Heart right ventricle (tissue), 16 donors: ENCODE data around the gene GTF2IRD1. TPM values are rescaled to one million over a fixed set of nuclear protein-coding genes. Genes with fewer than 3 reads are reported as not detected.
"Not testable (repeated sequence)": the region's sequence is repeated elsewhere in the genome, so short reads cannot be mapped to it uniquely, and the experiment has no call there.

ENCODE experiments used
- ATAC-seq, 8 donors: fragments of 200-7000 bp; cut with Tn5 transposase; one replicate each; pipeline ENCODE4 v1.9.1; 2020; ENCODE audit warnings: mild to moderate bottlenecking in 8 of 8, moderate library complexity in 8 of 8, moderate number of reproducible peaks in 1 of 8
- DNase-seq, 2 donors: peaks; one replicate each; pipeline ENCODE4 v3.0.0-alpha.2; 2020
- H3K27ac ChIP-seq, 10 donors: fragments of 200-600 bp; sonication (generic) in 2 of 10; one replicate each; pipeline versions ENCODE4 v1.5.0 to v1.8.0; 2020 to 2022; ENCODE audit warnings: mild to moderate bottlenecking in 3 of 10
- H3K27me3 ChIP-seq, 7 donors: fragments of 200-600 bp; one replicate each; pipeline ENCODE4 v1.8.0; 2021 to 2022; ENCODE audit warnings: mild to moderate bottlenecking in 2 of 7
- H3K36me3 ChIP-seq, 9 donors: fragments of 200-600 bp; sonication (generic) in 1 of 9; one replicate each; pipeline versions ENCODE4 v1.5.0 to v1.8.0; 2020 to 2022; ENCODE audit warnings: mild to moderate bottlenecking in 2 of 9
- H3K4me1 ChIP-seq, 9 donors: fragments of 200-600 bp; sonication (generic) in 1 of 9; one replicate each; pipeline versions ENCODE4 v1.5.0 to v1.8.0; 2020 to 2022; ENCODE audit warnings: mild to moderate bottlenecking in 4 of 9
- H3K4me3 ChIP-seq, 10 donors: fragments of 200-600 bp; sonication (generic) in 2 of 10; one replicate each; pipeline versions ENCODE4 v1.5.0 to v1.8.0; 2020 to 2022; ENCODE audit warnings: mild to moderate bottlenecking in 7 of 10, moderate library complexity in 2 of 10
- H3K9me3 ChIP-seq, 11 donors: fragments of 200-600 bp in 10 of 11; sonication (generic) in 2 of 11; one replicate each; pipeline versions ENCODE4 v1.5.0 to v1.8.0; 2013 to 2022; ENCODE audit warnings: mild to moderate bottlenecking in 2 of 11, control low read depth in 1 of 11, moderate library complexity in 1 of 11
- WGBS, 2 donors: extraction: QIAGEN DNeasy Blood & Tissue Kit; methylation state at CpG; one replicate each; pipeline ENCODE4 v1.1.7; 2013; ENCODE audit warnings: inconsistent platforms in 1 of 2; 5-methylcytosine and 5-hydroxymethylcytosine counted together
- intact Hi-C, 10 donors: fragments of 100-400 bp; cut with DNase I; formaldehyde crosslinking; loops; one replicate each; pipeline versions ENCODE4 v1.11.1 to v1.14.2; 2022
- polyA plus RNA-seq, 2 donors: library from polyadenylated mRNA; stranded (reverse); fragments of 200-250 nt; gene quantifications; one replicate each; pipeline ENCODE4 v1.2.3, GENCODE V29; 2013
- total RNA-seq, 10 donors: library from RNA; stranded (reverse); fragmentation: NEBNext Ultra II Directional in 3 of 10; extraction: Animal tissue kit (Norgen Biotek cat#: 25700) in 3 of 10; gene quantifications; one replicate each; pipeline versions ENCODE4 v1.2.1 to v1.2.4, GENCODE V29; 2021 to 2023
- TF ChIP-seq, protein P1 (sequence below), 9 donors: fragments of 200-600 bp; sonication (generic) in 2 of 9; IDR thresholded peaks; one replicate each; pipeline versions ENCODE4 v1.5.0 to v1.8.0; 2021 to 2022; ENCODE audit warnings: antibody characterized with exemption in 9 of 9, mild to moderate bottlenecking in 5 of 9, moderate library complexity in 1 of 9
- donor health status: Arrhythmogenic right ventricular cardiomyopathy.
- donor health status: ischemic (EF 13 %, LVEDD 7.1; RV severe dilation, severe dysfunction).
- donor health status: healthy with polysubstance abuse.
- donor health status: DM: no; HTN: yes; CAD: no.
- donor health status: DM: no; HTN: no; CAD: no.
- donor health status: ischemic (EF 25% LVEDD 6.9; RV normal size, moderate dysfunction).
- donor health status: ischemic (EF 25% LVEDD 5.7; RV mildly dilated, moderate dysfunction).
- donor health status: healthy.
- donor health status: DM: yes; HTN: yes; CAD: no.
- donor health status: Ischemic cardiomyopathy.
- donor health status: ischemic (EF 35%, LVEDD 5.7; RV mildly dilated, moderate dysfunction).
- donor health status: nonischemic (EF 11% LVEDD 7.7; RV severe dilation, severe dysfunction).
- donor health status: DM: yes; HTN: yes; CAD: no.
- donor health status: PGD.
- donor health status: ischemic (EF 29% LVEDD 5.4; RV normal size, mild dysfunction).
- donor health status: nonischemic (EF 23%, LVEDD 6.1; RV moderate dilation, normal function).

GTF2IRD1 gene
- total and polyA plus RNA-seq, 12 donors = 11.7 to 36.6 (median 18.0) TPM

DNA sequence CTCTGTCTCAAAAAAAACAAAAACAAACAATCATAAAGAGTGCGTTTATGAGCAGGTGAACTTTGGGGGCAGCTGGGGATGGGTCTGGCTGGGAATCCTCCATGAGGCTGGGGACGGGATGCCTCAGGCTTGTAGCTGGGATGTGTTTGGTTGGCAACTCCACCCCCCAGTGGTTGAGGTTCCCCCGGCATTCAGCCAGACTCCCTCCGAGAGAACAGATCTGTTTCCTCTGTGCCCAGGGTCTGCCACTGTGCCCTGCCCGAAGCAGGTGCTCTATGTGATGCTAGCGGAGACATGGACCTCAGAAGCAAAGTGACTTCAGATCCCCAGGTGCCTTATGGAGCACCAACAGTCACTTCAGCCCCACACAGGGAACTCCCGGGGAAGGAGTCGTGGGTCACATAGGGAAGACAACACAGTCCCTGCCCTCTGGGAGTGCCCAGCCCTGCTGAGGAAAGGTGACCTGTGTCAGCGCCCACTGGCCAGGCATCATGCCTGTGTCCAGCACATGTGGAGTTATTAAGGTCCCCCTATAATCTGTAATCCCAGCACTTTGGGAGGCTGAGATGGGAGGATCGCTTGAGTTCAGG is 29.3 kb upstream of the GTF2IRD1 start:
- H3K27ac ChIP-seq = no peak overlapping the region
- 87 to 91% methylated on average over 10 of the region's 10 CpGs for WGBS, 2 donors
- TF ChIP-seq, protein P1, sequence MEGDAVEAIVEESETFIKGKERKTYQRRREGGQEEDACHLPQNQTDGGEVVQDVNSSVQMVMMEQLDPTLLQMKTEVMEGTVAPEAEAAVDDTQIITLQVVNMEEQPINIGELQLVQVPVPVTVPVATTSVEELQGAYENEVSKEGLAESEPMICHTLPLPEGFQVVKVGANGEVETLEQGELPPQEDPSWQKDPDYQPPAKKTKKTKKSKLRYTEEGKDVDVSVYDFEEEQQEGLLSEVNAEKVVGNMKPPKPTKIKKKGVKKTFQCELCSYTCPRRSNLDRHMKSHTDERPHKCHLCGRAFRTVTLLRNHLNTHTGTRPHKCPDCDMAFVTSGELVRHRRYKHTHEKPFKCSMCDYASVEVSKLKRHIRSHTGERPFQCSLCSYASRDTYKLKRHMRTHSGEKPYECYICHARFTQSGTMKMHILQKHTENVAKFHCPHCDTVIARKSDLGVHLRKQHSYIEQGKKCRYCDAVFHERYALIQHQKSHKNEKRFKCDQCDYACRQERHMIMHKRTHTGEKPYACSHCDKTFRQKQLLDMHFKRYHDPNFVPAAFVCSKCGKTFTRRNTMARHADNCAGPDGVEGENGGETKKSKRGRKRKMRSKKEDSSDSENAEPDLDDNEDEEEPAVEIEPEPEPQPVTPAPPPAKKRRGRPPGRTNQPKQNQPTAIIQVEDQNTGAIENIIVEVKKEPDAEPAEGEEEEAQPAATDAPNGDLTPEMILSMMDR (IDR thresholded peaks at IDR 0.05) = no peak
- H3K4me1 ChIP-seq = peaks cover 0 to 5% (median 0%) of the 10 kb centered on the region in 9 donors
- intact Hi-C loops = no loop called here
- no peaks in the 10 kb centered on the region for H3K9me3 ChIP-seq
- no peak for ATAC-seq
- H3K36me3 ChIP-seq = no peaks in the 10 kb centered on the region
- no peaks in the 10 kb centered on the region for H3K27me3 ChIP-seq
- DNase-seq = no peak
- no peak overlapping the region for H3K4me3 ChIP-seq

DNA sequence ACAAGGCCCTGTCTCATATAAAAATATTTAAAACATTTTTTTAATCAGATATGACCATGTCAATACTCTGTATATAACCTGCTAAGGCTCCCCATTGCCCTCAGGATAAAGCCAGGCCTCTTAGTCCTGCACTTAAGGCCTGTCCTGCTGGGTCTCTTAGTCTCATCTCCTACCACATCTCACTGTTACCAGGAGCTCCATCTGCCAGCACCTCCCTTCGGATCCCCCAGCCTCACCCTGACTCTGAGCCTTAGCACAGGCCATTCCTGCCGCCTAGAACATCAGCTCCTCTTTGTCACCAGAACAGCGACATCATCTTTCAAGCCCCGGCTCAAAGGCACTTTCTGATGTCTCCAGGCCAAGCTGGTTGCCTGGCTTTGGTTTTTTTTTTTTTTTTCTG is 25.7 kb upstream of the GTF2IRD1 start:
- intact Hi-C loops = no loop called here
- ATAC-seq = no peak
- no peak overlapping the region for H3K27ac ChIP-seq
- no peaks in the 10 kb centered on the region for H3K27me3 ChIP-seq
- H3K9me3 ChIP-seq = no peaks in the 10 kb centered on the region
- H3K4me1 ChIP-seq = peaks cover 0 to 14% (median 0%) of the 10 kb centered on the region in 9 donors
- no peak overlapping the region for H3K4me3 ChIP-seq
- TF ChIP-seq, protein P1 (IDR thresholded peaks at IDR 0.05) = no peak
- 90 to 91% methylated on average over 4 of the region's 4 CpGs for WGBS, 2 donors
- no peaks in the 10 kb centered on the region for H3K36me3 ChIP-seq
- DNase-seq = no peak

DNA sequence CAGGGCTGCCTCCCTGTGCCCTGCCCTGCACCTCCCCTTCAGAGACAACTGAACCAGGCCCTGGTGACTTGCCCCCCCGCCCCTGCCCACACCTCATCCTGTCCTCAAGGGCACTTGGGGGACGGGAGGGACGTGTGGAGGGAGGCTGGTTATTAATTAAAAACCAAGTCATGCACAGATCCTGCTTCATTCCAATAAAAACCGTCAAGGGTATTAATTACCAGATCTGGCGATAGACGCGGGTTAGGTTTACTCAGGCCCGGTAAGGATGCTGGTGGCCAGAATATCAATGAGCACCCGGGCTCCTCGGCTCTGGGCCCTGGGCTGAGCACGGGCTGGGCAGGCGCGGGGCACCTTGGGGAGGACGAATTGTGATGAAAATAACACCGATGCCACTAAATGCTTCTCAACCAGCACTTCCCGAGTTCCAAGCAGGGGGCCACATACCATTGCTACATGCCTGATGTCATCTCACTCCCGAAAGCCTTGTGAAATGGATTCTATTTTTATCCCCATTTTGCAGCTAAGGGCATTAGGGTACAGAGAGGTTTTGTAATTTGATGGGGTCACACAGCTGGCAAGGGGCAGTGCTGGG is 24.5 kb upstream of the GTF2IRD1 start:
- no peaks in the 10 kb centered on the region for H3K27me3 ChIP-seq
- no peak overlapping the region for H3K27ac ChIP-seq
- TF ChIP-seq, protein P1 (IDR thresholded peaks at IDR 0.05) = no peak
- H3K9me3 ChIP-seq = no peaks in the 10 kb centered on the region
- intact Hi-C loops = no loop called here
- peaks cover 0 to 14% (median 0%) of the 10 kb centered on the region in 9 donors for H3K4me1 ChIP-seq
- no peak overlapping the region for H3K4me3 ChIP-seq
- 42 to 51% methylated on average over 17 of the region's 17 CpGs for WGBS, 2 donors
- ATAC-seq (peak in 2 of 8 donors; percentile 19 to 46), DNase-seq (no peak)
- no peaks in the 10 kb centered on the region for H3K36me3 ChIP-seq

DNA sequence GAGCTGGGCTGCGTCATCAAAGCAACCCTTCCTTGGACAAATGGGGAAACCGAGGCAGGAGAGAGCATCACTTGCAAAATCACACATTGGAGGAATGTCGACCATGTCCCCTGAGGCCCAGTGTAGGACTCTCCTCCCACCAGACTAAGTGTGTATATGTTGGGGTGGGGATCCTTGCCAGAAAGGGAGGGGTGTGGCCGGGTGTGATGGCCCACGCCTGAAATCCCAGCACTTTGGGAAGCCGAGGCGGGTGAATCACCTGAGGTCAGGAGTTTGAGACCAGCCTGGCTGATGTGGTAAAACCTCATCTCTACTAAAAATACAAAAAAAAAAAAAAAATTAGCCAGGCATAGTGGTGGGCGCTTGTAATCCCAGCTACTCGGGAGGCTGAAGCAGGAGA is 23.3 kb upstream of the GTF2IRD1 start:
- intact Hi-C loops, H3K27ac ChIP-seq, H3K36me3 ChIP-seq, DNase-seq, H3K4me3 ChIP-seq, H3K27me3 ChIP-seq, H3K9me3 ChIP-seq, ATAC-seq: not testable (repeated sequence)
- H3K4me1 ChIP-seq = peaks cover 0 to 14% (median 0%) of the 10 kb centered on the region in 9 donors
- WGBS, 2 donors = 80 to 85% methylated on average over 9 of the region's 9 CpGs

DNA sequence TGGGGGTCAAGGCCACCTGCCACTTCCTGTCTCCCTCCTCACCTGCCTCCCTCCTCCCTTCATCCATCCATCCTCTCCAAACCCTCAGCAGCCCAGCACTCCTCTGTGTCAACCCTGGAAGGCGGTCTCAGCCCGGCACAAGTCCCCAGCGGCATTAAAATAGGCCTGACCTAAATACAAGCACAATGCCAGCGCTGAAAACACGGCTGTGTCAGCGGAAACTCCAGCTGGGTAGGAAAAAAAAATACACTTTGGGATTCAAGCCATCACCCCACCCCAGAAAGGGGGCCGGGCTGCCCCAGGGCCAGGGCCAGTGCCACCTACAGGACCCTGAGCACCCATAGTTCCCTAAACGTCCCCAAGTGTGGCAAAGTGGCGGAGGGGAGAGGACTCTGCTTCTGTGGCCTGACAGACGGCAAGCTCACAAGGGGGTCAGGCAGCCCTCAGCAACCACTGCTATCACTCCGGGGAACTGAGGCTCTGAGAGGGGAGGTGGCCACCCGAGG is 22.7 kb upstream of the GTF2IRD1 start:
- Histone ChIP-seq H3K9me3 (no peaks in the 10 kb centered on the region), H3K4me3 (no peak overlapping the region), H3K27me3 (no peaks in the 10 kb centered on the region), H3K4me1 (peaks cover 0 to 14% (median 0%) of the 10 kb centered on the region in 9 donors), H3K36me3 (no peaks in the 10 kb centered on the region), H3K27ac (peak overlapping the region in 1 of 10 donors; percentile 13)
- DNase-seq = peak in 1 of 2 donors; percentile 23
- 68% methylated on average over 12 of the region's 12 CpGs for WGBS, 2 donors
- peak in 6 of 8 donors; percentile 42 to 73 (median 55) for ATAC-seq
- TF ChIP-seq, protein P1 (IDR thresholded peaks at IDR 0.05) = no peak
- intact Hi-C loops = no loop called here

DNA sequence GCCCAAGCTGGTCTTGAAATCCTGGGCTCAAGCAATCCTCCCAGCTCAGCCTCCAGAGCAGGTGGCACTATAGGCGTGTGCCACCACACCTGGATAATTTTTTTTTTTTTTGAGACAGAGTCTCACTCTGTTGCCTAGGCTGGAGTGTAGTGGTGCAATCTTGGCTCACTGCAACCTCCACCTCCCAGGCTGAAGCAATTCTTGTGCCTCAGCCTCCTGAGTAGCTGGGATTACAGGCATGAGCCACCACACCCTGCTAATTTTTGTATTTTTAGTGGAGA is 16.5 kb upstream of the GTF2IRD1 start:
- H3K4me3 ChIP-seq, intact Hi-C loops, H3K4me1 ChIP-seq, DNase-seq, H3K36me3 ChIP-seq, H3K27me3 ChIP-seq, H3K27ac ChIP-seq, ATAC-seq: not testable (repeated sequence)
- peaks cover 0 to 14% (median 6%) of the 10 kb centered on the region in 11 donors for H3K9me3 ChIP-seq
- 90 to 100% methylated on average over 1 of the region's 1 CpG for WGBS, 2 donors
